PC-9 (cell line): ENCODE data around the gene PAM. TPM values are rescaled to one million over a fixed set of nuclear protein-coding genes. Genes with fewer than 3 reads are reported as not detected.

Experiments used
- BruUV-seq: library from RNA; stranded (reverse); fragments of 400-500 nt; replicated peaks from 2 replicates; lab custom pipeline; 2021; lab: Mats Ljungman, UMichigan
- CTCF ChIA-PET: fragments of 300-600 bp; sonication (Branson Sonifier 250); formaldehyde crosslinking; loops from one replicate; lab custom pipeline; 2022; ENCODE audit warnings: antibody characterized with exemption; lab: Charles Lee
- POLR2A ChIA-PET: fragments of 300-600 bp; sonication (Branson Sonifier 250); formaldehyde crosslinking; loops from one replicate; lab custom pipeline; 2022; ENCODE audit warnings: antibody characterized with exemption; ENCODE audit not compliant: unreplicated experiment; lab: Charles Lee
- DNase-seq, 2 experiments: peaks; one replicate each; pipeline versions ENCODE4 v3.0.0 to v3.0.0-alpha.2; 2015 to 2022; ENCODE audit warnings: mixed read lengths in 1 of 2
- H2AFZ ChIP-seq: fragments of 200-600 bp; sonication (generic); 2 replicates; pipeline ENCODE4 v1.8.1; 2017; ENCODE audit warnings: antibody characterized with exemption
- H3F3A ChIP-seq: fragments of 200-600 bp; sonication (generic); 2 replicates; pipeline ENCODE4 v1.8.1; 2017; ENCODE audit warnings: antibody characterized with exemption, mild to moderate bottlenecking, low read depth; ENCODE audit not compliant: insufficient read depth
- H3K27ac ChIP-seq: fragments of 200-600 bp; sonication (generic); 2 replicates; pipeline ENCODE4 v1.6.1; 2016; ENCODE audit warnings: mixed run types
- H3K27me3 ChIP-seq: fragments of 200-600 bp; sonication (generic); 2 replicates; pipeline ENCODE4 v1.6.1; 2016; ENCODE audit warnings: low read depth, mixed run types; ENCODE audit not compliant: insufficient read depth
- H3K36me3 ChIP-seq: fragments of 200-600 bp; sonication (generic); 2 replicates; pipeline ENCODE4 v1.6.1; 2016; ENCODE audit warnings: low read depth, mixed run types
- H3K4me1 ChIP-seq: fragments of 200-600 bp; sonication (generic); replicated peaks from 2 replicates; pipeline ENCODE4 v1.6.1; 2016; ENCODE audit warnings: mixed run types; ENCODE audit not compliant: insufficient read depth
- H3K4me2 ChIP-seq: fragments of 200-600 bp; sonication (generic); 2 replicates; pipeline ENCODE4 v1.6.1; 2017; ENCODE audit warnings: mixed run types
- H3K4me3 ChIP-seq: fragments of 200-600 bp; sonication (generic); 2 replicates; pipeline ENCODE4 v1.6.1; 2016; ENCODE audit warnings: mixed run types
- H3K79me2 ChIP-seq: fragments of 200-600 bp; sonication (generic); 2 replicates; pipeline ENCODE4 v1.6.1; 2017; ENCODE audit warnings: low read depth, mixed run types
- H3K9me2 ChIP-seq: fragments of 200-600 bp; sonication (generic); 2 replicates; pipeline ENCODE4 v1.8.1; 2017; ENCODE audit warnings: mild to moderate bottlenecking; ENCODE audit not compliant: insufficient read depth
- H3K9me3 ChIP-seq: fragments of 200-600 bp; sonication (generic); 2 replicates; pipeline ENCODE4 v1.8.1; 2016; ENCODE audit warnings: low read depth; ENCODE audit not compliant: insufficient read depth
- H4K20me1 ChIP-seq: fragments of 200-600 bp; sonication (generic); 2 replicates; pipeline ENCODE4 v1.8.1; 2017; ENCODE audit not compliant: insufficient read depth
- EZH2 ChIP-seq: fragments of 200-600 bp; sonication (generic); IDR thresholded peaks from 2 replicates; pipeline ENCODE4 v1.8.0; 2017; ENCODE audit warnings: antibody characterized with exemption, low read depth
- intact Hi-C: fragments of 100-400 bp; cut with micrococcal nuclease; formaldehyde crosslinking; loops from one replicate; pipeline ENCODE4 v1.10.0; 2022; ENCODE audit not compliant: unreplicated experiment
- total RNA-seq: library from RNA; stranded (reverse); gene quantifications from 2 replicates; pipeline ENCODE4 v1.2.3, GENCODE V29; 2021
- TF ChIP-seq, protein P1 (sequence below): fragments of 200-600 bp; sonication (generic); conservative IDR thresholded peaks from 2 replicates; pipeline ENCODE4 v1.6.1; 2017; ENCODE audit warnings: mixed run types, antibody characterized with exemption, mild to moderate bottlenecking, moderate library complexity

PAM gene
- total RNA-seq, 1 experiment from 2014 or later, result 88.4 TPM

DNA sequence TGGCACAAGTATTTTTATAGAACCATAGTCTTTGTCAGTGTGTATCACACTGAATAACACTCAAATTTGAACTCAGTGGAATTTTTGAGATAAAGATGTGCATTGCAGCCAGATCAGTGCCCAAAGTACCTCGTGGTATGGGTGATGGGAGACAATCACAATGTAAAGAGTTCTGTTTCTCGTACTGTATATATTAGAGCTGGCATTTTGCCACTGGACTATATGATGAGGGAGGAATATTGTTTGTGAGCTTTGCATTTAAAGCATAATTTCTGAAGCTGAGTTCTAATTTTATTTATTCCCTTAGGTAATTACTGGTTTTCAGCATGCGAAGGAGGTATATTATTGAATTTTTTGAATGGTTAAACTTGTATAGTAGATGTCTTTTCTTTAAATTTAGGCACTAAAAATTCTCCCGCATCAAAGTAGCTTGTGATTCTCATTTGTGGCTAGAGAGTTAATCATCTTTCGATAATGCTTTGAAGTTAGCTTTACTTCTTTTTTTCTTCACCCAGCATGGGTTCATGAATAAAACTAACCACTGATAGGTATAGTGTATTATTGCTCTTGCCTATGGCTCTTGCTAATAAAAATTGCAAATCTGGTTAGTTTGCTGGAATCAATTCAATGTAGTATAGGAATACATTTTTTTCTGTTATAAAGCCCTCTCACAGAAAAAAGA lies 43.1 kb downstream of the PAM start:
- intact Hi-C loops, result no loop called here

DNA sequence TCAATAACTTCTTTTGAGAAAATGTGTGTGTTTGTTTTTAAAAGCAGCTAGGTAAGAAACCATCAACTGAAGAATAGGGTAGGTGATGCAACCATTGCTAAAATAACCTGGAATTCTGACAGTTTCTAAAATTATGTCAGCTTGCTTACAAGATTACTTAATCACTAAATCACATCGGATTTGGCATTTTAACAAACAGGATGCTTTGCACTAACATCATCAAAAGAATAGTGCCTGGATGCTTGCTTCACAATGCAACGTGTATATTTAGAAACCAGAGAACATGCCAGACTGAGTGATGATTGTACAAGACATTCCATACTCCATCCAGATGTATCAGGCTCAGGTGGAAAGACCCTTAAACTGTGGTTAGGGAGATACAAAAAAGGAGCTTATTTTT lies 43.9 kb downstream of the PAM start:
- CTCF ChIA-PET, result no interaction called here
- no peaks in the 10 kb centered on the region; the same call in 1 of the 2 replicates for H4K20me1 ChIP-seq
- no peaks in the 10 kb centered on the region for H3K9me3 ChIP-seq
- H3K27ac ChIP-seq, result no peak overlapping the region
- intact Hi-C loops, result no loop called here
- H3F3A ChIP-seq, result no peaks in the 10 kb centered on the region
- no peaks in the 10 kb centered on the region for H3K36me3 ChIP-seq
- no peaks in the 10 kb centered on the region for H3K4me1 ChIP-seq
- H3K9me2 ChIP-seq, result no peaks in the 10 kb centered on the region
- no peak overlapping the region for H2AFZ ChIP-seq
- no peak overlapping the region for H3K4me3 ChIP-seq
- no peaks in the 10 kb centered on the region for H3K79me2 ChIP-seq
- no peak overlapping the region for H3K4me2 ChIP-seq
- DNase-seq, result no peak
- no peaks in the 10 kb centered on the region for H3K27me3 ChIP-seq
- TF ChIP-seq EZH2, result no peak
- no TSS peak for BruUV-seq
- POLR2A ChIA-PET, result no interaction called here

More for the DNA sequence above, 43.1 kb downstream of the PAM start:
- DNase-seq, result no peak
- POLR2A ChIA-PET, result no interaction called here
- Histone ChIP-seq H3K27me3 (no peaks in the 10 kb centered on the region), H3K79me2 (no peaks in the 10 kb centered on the region), H3K9me2 (no peaks in the 10 kb centered on the region), H3K27ac (no peak overlapping the region), H2AFZ (no peak overlapping the region), H4K20me1 (no peaks in the 10 kb centered on the region; the same call in 1 of the 2 replicates), H3F3A (no peaks in the 10 kb centered on the region), H3K9me3 (no peaks in the 10 kb centered on the region), H3K4me2 (no peak overlapping the region), H3K4me1 (no peaks in the 10 kb centered on the region), H3K4me3 (no peak overlapping the region), H3K36me3 (no peaks in the 10 kb centered on the region)
- no TSS peak for BruUV-seq
- CTCF ChIA-PET, result interaction anchor here (0.6 kb wide), 1 partner anchor 18 kb away, joined by 3 read pairs; no protein-coding TSS in a partner anchor
- TF ChIP-seq EZH2, result no peak
- TF ChIP-seq, protein P1, sequence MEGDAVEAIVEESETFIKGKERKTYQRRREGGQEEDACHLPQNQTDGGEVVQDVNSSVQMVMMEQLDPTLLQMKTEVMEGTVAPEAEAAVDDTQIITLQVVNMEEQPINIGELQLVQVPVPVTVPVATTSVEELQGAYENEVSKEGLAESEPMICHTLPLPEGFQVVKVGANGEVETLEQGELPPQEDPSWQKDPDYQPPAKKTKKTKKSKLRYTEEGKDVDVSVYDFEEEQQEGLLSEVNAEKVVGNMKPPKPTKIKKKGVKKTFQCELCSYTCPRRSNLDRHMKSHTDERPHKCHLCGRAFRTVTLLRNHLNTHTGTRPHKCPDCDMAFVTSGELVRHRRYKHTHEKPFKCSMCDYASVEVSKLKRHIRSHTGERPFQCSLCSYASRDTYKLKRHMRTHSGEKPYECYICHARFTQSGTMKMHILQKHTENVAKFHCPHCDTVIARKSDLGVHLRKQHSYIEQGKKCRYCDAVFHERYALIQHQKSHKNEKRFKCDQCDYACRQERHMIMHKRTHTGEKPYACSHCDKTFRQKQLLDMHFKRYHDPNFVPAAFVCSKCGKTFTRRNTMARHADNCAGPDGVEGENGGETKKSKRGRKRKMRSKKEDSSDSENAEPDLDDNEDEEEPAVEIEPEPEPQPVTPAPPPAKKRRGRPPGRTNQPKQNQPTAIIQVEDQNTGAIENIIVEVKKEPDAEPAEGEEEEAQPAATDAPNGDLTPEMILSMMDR, result no peak

DNA sequence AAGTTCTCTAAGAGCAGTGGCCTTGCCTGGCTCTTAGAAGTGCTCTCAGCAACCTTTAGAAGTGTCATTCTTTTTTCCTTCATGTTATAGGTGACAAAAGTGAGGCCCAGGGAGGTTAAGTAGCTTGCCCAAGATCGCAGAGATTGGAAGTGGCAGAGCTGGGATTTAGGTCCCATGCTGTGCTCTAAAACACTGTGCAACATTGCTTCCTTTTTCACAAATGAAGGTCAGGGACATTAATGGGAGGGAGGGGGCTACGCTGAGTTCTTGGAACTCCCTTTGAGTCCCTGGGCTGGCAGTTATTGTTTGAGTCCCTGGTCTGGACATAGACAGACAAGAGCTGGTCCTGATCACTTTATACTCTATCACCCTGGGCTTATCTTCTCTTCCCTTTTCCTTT lies 45.3 kb downstream of the PAM start:
- H2AFZ ChIP-seq, result no peak overlapping the region
- no TSS peak for BruUV-seq
- H3K4me1 ChIP-seq, result no peaks in the 10 kb centered on the region
- ChIA-PET POLR2A (no interaction called here), CTCF (no interaction called here)
- no peaks in the 10 kb centered on the region for H3F3A ChIP-seq
- no peaks in the 10 kb centered on the region for H3K36me3 ChIP-seq
- no peaks in the 10 kb centered on the region for H3K9me2 ChIP-seq
- no peak overlapping the region for H3K4me3 ChIP-seq
- no peaks in the 10 kb centered on the region; the same call in 1 of the 2 replicates for H4K20me1 ChIP-seq
- DNase-seq, result no peak
- no peaks in the 10 kb centered on the region for H3K79me2 ChIP-seq
- no peaks in the 10 kb centered on the region for H3K27me3 ChIP-seq
- no peak overlapping the region for H3K27ac ChIP-seq
- no peaks in the 10 kb centered on the region for H3K9me3 ChIP-seq
- intact Hi-C loops, result no loop called here
- no peak overlapping the region for H3K4me2 ChIP-seq
- TF ChIP-seq EZH2, result no peak
- TF ChIP-seq, protein P1, result no peak
